ENCODE measurements around the gene FOXB1. TPM values are rescaled to one million over a fixed set of nuclear protein-coding genes. Genes with fewer than 3 reads are reported as not detected.

FOXB1 gene
- total RNA-seq, 2 donors from 2014 or later: not detected

GRCh38 chr15:60049948-60050347 is 45.8 kb downstream of the FOXB1 start:
- TF ChIP-seq, protein P1, sequence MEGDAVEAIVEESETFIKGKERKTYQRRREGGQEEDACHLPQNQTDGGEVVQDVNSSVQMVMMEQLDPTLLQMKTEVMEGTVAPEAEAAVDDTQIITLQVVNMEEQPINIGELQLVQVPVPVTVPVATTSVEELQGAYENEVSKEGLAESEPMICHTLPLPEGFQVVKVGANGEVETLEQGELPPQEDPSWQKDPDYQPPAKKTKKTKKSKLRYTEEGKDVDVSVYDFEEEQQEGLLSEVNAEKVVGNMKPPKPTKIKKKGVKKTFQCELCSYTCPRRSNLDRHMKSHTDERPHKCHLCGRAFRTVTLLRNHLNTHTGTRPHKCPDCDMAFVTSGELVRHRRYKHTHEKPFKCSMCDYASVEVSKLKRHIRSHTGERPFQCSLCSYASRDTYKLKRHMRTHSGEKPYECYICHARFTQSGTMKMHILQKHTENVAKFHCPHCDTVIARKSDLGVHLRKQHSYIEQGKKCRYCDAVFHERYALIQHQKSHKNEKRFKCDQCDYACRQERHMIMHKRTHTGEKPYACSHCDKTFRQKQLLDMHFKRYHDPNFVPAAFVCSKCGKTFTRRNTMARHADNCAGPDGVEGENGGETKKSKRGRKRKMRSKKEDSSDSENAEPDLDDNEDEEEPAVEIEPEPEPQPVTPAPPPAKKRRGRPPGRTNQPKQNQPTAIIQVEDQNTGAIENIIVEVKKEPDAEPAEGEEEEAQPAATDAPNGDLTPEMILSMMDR (IDR thresholded peaks at IDR 0.05): no peak
- Histone ChIP-seq H3K4me1 (no peaks in the 10 kb centered on the region), H3K9ac (ENCODE audit: low read depth in 2 of 2, low read length in 2 of 2) (no peak overlapping the region), H3K27ac (no peak overlapping the region), H3K27me3 (no peaks in the 10 kb centered on the region), H3K36me3 (no peaks in the 10 kb centered on the region), H3K9me3 (no peaks in the 10 kb centered on the region), H3K4me3 (no peak overlapping the region)
- intact Hi-C loops (cut with DNase I): no loop called here
- DNase-seq: no peak

- Histone ChIP-seq H3K9me3 (no peaks in the 10 kb centered on the region), H3K4me1 (no peaks in the 10 kb centered on the region), H3K27me3 (no peaks in the 10 kb centered on the region), H3K9ac (ENCODE audit: low read depth in 2 of 2, low read length in 2 of 2) (no peak overlapping the region), H3K4me3 (no peak overlapping the region), H3K36me3 (no peaks in the 10 kb centered on the region), H3K27ac (no peak overlapping the region)
- DNase-seq: no peak
- intact Hi-C loops (cut with DNase I): no loop called here
- TF ChIP-seq, protein P1 (IDR thresholded peaks at IDR 0.05): no peak
Measured at GRCh38 chr15:60052796-60053195, 48.7 kb downstream of the FOXB1 start.

DNA sequence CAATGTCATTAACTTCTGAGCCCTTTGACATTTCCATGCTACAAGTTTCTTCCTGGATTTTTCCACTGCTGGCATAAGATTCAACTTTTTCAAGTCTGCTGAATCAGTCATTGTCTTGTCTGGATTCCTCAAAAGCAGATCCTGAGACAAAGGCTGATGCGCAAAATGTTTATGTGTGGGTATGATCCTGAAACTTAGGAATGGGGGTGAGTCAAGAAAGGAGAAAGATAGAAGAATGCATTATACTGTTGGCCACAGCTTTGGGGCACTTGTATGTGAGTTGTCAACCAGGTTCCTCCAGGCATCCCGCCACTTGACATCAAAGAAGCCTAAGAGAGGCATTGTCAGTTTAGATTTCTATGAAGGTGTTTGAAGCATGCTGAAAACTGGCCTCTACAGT is 50.4 kb downstream of the FOXB1 start:
- intact Hi-C loops (cut with DNase I): no loop called here
- Histone ChIP-seq H3K9ac (ENCODE audit: low read depth in 2 of 2, low read length in 2 of 2) (no peak overlapping the region), H3K4me3 (no peak overlapping the region), H3K9me3 (no peaks in the 10 kb centered on the region), H3K4me1 (no peaks in the 10 kb centered on the region), H3K27ac (no peak overlapping the region), H3K36me3 (no peaks in the 10 kb centered on the region), H3K27me3 (no peaks in the 10 kb centered on the region)
- TF ChIP-seq, protein P1 (IDR thresholded peaks at IDR 0.05): no peak
- no peak for DNase-seq

Data from colonic mucosa (tissue), 4 donors.